HEK293 (cell line): ENCODE results near the gene SMAD7.

Experiments used
- MZF1 ChIP-seq: fragments of 450-650 bp; formaldehyde crosslinking; IDR thresholded peaks from 2 replicates; pipeline ENCODE4 v1.5.1; 2017; ENCODE audit warnings: missing biosample characterization, missing genetic modification characterization, borderline replicate concordance
- OSR2 ChIP-seq: fragments of 450-650 bp; formaldehyde crosslinking; IDR thresholded peaks from 2 replicates; pipeline ENCODE4 v1.5.1; 2016; ENCODE audit warnings: missing biosample characterization, missing genetic modification characterization
- ZBTB20 ChIP-seq: fragments of 450-650 bp; formaldehyde crosslinking; IDR thresholded peaks from 2 replicates; pipeline ENCODE4 v1.5.1; 2016; ENCODE audit warnings: missing biosample characterization, missing genetic modification characterization
- ZBTB21 ChIP-seq: fragments of 450-650 bp; formaldehyde crosslinking; IDR thresholded peaks from 2 replicates; pipeline ENCODE4 v1.5.1; 2017; ENCODE audit warnings: missing biosample characterization, missing genetic modification characterization
- ZFHX2 ChIP-seq: fragments of 450-650 bp; formaldehyde crosslinking; conservative IDR thresholded peaks from 2 replicates; pipeline ENCODE4 v1.5.1; 2016; ENCODE audit warnings: missing biosample characterization, missing genetic modification characterization
- ZFP69B ChIP-seq: fragments of 450-650 bp; formaldehyde crosslinking; IDR thresholded peaks from 2 replicates; pipeline ENCODE4 v1.5.1; 2016; ENCODE audit warnings: missing biosample characterization, missing genetic modification characterization
- ZNF2 ChIP-seq: fragments of 450-650 bp; formaldehyde crosslinking; IDR thresholded peaks from 2 replicates; pipeline ENCODE4 v1.5.1; 2016; ENCODE audit warnings: missing biosample characterization, missing genetic modification characterization
- ZNF24 ChIP-seq: fragments of 450-650 bp; formaldehyde crosslinking; IDR thresholded peaks from 2 replicates; pipeline ENCODE4 v1.5.1; 2016; ENCODE audit warnings: missing biosample characterization, missing genetic modification characterization
- ZNF324 ChIP-seq: fragments of 450-650 bp; formaldehyde crosslinking; IDR thresholded peaks from 2 replicates; pipeline ENCODE4 v1.5.1; 2016; ENCODE audit warnings: missing biosample characterization, missing genetic modification characterization
- ZNF521 ChIP-seq: fragments of 450-650 bp; formaldehyde crosslinking; IDR thresholded peaks from 2 replicates; pipeline ENCODE4 v1.5.1; 2017; ENCODE audit warnings: missing biosample characterization, mild to moderate bottlenecking, missing genetic modification characterization
- ZNF580 ChIP-seq: fragments of 450-650 bp; formaldehyde crosslinking; IDR thresholded peaks from 2 replicates; pipeline ENCODE4 v1.5.1; 2016; ENCODE audit warnings: missing biosample characterization, missing genetic modification characterization
- ZNF626 ChIP-seq: fragments of 450-650 bp; sonication (Bioruptor Pico); formaldehyde crosslinking; IDR thresholded peaks from 2 replicates; pipeline ENCODE4 v1.5.1; 2018; ENCODE audit warnings: missing biosample characterization, missing genetic modification characterization, inconsistent platforms
- ZNF629 ChIP-seq: fragments of 450-650 bp; formaldehyde crosslinking; IDR thresholded peaks from 2 replicates; pipeline ENCODE4 v1.5.1; 2017; ENCODE audit warnings: missing biosample characterization, missing genetic modification characterization
- ZNF785 ChIP-seq: fragments of 450-650 bp; formaldehyde crosslinking; IDR thresholded peaks from 2 replicates; pipeline ENCODE4 v1.5.1; 2016; ENCODE audit warnings: missing biosample characterization, missing genetic modification characterization
- ZSCAN18 ChIP-seq: fragments of 450-650 bp; formaldehyde crosslinking; IDR thresholded peaks from 2 replicates; pipeline ENCODE4 v1.5.1; 2016; ENCODE audit warnings: missing biosample characterization, missing genetic modification characterization
- ZSCAN23 ChIP-seq: fragments of 450-650 bp; formaldehyde crosslinking; IDR thresholded peaks from 2 replicates; pipeline ENCODE4 v1.5.1; 2016; ENCODE audit warnings: missing biosample characterization, missing genetic modification characterization
- ZSCAN30 ChIP-seq: fragments of 450-650 bp; IDR thresholded peaks from 2 replicates; pipeline ENCODE4 v1.5.1; 2018; ENCODE audit warnings: missing biosample characterization, mild to moderate bottlenecking, missing genetic modification characterization, moderate library complexity
- TF ChIP-seq, protein P1 (sequence below): fragments of 450-650 bp; formaldehyde crosslinking; IDR thresholded peaks from 2 replicates; pipeline ENCODE4 v1.5.1; 2016; ENCODE audit warnings: missing biosample characterization, missing genetic modification characterization
- TF ChIP-seq, protein P2 (sequence below): fragments of 450-650 bp; formaldehyde crosslinking; IDR thresholded peaks from 2 replicates; pipeline ENCODE4 v1.5.1; 2016; ENCODE audit warnings: missing biosample characterization, missing genetic modification characterization
- TF ChIP-seq, protein P3 (sequence below): fragments of 450-650 bp; formaldehyde crosslinking; IDR thresholded peaks from 2 replicates; pipeline ENCODE4 v1.5.1; 2016; ENCODE audit warnings: missing biosample characterization, missing genetic modification characterization
- TF ChIP-seq, protein P4 (sequence below): fragments of 450-650 bp; formaldehyde crosslinking; IDR thresholded peaks from 2 replicates; pipeline ENCODE4 v1.5.1; 2016; ENCODE audit warnings: missing biosample characterization, missing genetic modification characterization

The SMAD7 gene

GRCh38 chr18:48997985-48998831 lies 47.4 kb upstream of the SMAD7 start (continued):
- TF ChIP-seq ZNF324 (tag by site-specific recombination) (peak; percentile 94; the same call in 1 of the 2 replicates), MZF1 (peak; percentile 46; the same call in 1 of the 2 replicates), ZNF785 (peak; percentile 45; the same call in 1 of the 2 replicates), ZNF24 (tag by site-specific recombination) (peak; percentile 94), ZFHX2 (tag by site-specific recombination) (peak; percentile 92), ZBTB20 (tag by site-specific recombination) (0 out of 2 replicates have a peak, but pooled peaks have one; percentile 23), ZNF580 (tag by site-specific recombination) (no peak), ZBTB21 (tag by site-specific recombination) (peak; percentile 88), ZNF629 (peak; percentile 97), ZNF2 (peak; percentile 68; the same call in 1 of the 2 replicates), OSR2 (tag by site-specific recombination) (peak; percentile 45; the same call in 1 of the 2 replicates), ZSCAN30 (tag by site-specific recombination) (peak; percentile 94), ZSCAN18 (tag by site-specific recombination) (peak; percentile 79; the same call in 1 of the 2 replicates), ZNF626 (tag by site-specific recombination) (no peak), ZFP69B (tag by site-specific recombination) (peak; percentile 89), ZNF521 (tag by site-specific recombination) (no peak), ZSCAN23 (peak; percentile 93)
- TF ChIP-seq, protein P1, sequence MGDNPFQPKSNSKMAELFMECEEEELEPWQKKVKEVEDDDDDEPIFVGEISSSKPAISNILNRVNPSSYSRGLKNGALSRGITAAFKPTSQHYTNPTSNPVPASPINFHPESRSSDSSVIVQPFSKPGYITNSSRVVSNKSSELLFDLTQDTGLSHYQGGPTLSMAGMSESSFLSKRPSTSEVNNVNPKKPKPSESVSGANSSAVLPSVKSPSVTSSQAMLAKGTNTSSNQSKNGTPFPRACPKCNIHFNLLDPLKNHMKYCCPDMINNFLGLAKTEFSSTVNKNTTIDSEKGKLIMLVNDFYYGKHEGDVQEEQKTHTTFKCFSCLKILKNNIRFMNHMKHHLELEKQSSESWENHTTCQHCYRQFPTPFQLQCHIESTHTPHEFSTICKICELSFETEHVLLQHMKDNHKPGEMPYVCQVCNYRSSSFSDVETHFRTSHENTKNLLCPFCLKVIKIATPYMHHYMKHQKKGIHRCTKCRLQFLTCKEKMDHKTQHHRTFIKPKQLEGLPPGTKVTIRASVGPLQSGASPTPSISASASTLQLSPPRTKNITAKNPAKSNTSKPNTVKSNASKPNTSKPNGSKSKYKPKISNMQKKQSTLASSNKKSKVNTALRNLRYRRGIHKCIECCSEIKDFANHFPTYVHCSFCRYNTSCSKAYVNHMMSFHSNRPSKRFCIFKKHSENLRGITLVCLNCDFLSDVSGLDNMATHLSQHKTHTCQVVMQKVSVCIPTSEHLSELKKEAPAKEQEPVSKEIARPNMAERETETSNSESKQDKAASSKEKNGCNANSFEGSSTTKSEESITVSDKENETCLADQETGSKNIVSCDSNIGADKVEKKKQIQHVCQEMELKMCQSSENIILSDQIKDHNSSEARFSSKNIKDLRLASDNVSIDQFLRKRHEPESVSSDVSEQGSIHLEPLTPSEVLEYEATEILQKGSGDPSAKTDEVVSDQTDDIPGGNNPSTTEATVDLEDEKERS = peak; percentile 91
- TF ChIP-seq, protein P2, sequence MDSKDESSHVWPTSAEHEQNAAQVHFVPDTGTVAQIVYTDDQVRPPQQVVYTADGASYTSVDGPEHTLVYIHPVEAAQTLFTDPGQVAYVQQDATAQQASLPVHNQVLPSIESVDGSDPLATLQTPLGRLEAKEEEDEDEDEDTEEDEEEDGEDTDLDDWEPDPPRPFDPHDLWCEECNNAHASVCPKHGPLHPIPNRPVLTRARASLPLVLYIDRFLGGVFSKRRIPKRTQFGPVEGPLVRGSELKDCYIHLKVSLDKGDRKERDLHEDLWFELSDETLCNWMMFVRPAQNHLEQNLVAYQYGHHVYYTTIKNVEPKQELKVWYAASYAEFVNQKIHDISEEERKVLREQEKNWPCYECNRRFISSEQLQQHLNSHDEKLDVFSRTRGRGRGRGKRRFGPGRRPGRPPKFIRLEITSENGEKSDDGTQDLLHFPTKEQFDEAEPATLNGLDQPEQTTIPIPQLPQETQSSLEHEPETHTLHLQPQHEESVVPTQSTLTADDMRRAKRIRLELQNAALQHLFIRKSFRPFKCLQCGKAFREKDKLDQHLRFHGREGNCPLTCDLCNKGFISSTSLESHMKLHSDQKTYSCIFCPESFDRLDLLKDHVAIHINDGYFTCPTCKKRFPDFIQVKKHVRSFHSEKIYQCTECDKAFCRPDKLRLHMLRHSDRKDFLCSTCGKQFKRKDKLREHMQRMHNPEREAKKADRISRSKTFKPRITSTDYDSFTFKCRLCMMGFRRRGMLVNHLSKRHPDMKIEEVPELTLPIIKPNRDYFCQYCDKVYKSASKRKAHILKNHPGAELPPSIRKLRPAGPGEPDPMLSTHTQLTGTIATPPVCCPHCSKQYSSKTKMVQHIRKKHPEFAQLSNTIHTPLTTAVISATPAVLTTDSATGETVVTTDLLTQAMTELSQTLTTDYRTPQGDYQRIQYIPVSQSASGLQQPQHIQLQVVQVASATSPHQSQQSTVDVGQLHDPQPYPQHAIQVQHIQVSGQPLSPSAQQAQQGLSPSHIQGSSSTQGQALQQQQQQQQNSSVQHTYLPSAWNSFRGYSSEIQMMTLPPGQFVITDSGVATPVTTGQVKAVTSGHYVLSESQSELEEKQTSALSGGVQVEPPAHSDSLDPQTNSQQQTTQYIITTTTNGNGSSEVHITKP (tag by site-specific recombination) = peak; percentile 97
- TF ChIP-seq, protein P3, sequence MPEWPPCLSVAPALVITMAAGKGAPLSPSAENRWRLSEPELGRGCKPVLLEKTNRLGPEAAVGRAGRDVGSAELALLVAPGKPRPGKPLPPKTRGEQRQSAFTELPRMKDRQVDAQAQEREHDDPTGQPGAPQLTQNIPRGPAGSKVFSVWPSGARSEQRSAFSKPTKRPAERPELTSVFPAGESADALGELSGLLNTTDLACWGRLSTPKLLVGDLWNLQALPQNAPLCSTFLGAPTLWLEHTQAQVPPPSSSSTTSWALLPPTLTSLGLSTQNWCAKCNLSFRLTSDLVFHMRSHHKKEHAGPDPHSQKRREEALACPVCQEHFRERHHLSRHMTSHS (tag by site-specific recombination) = 0 out of 2 replicates have a peak, but pooled peaks have one; percentile 16
- TF ChIP-seq, protein P4, sequence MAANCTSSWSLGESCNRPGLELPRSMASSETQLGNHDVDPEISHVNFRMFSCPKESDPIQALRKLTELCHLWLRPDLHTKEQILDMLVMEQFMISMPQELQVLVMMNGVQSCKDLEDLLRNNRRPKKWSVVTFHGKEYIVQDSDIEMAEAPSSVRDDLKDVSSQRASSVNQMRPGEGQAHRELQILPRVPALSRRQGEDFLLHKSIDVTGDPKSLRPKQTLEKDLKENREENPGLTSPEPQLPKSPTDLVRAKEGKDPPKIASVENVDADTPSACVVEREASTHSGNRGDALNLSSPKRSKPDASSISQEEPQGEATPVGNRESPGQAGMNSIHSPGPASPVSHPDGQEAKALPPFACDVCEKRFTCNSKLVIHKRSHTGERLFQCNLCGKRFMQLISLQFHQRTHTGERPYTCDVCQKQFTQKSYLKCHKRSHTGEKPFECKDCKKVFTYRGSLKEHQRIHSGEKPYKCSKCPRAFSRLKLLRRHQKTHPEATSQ (tag by site-specific recombination) = peak; percentile 85
- TF ChIP-seq, all 188 proteins: peak for 77
